SK-N-SH treated with all-trans-retinoic acid at 6 μM for 48 hours (cell line): ENCODE data around the gene SDC4.

Experiments
- ATAC-seq: fragments of 200-7000 bp; cut with Tn5 transposase; 3 replicates; pipeline ENCODE4 v1.9.1; 2020; ENCODE audit warnings: mild to moderate bottlenecking, moderate library complexity
- BACH2 ChIP-seq: fragments of 250-450 bp; sonication (Bioruptor Pico); IDR thresholded peaks from 2 replicates; pipeline ENCODE4 v1.9.0; 2021; ENCODE audit warnings: mild to moderate bottlenecking, borderline replicate concordance
- CSDC2 ChIP-seq: fragments of 250-450 bp; sonication (Bioruptor Pico); IDR thresholded peaks from 2 replicates; pipeline ENCODE4 v1.5.0; 2020; ENCODE audit warnings: mild to moderate bottlenecking, moderate library complexity
- ESRRG ChIP-seq: fragments of 250-450 bp; sonication (Bioruptor Pico); IDR thresholded peaks from 2 replicates; pipeline ENCODE4 v1.6.1; 2021; ENCODE audit warnings: mild to moderate bottlenecking
- ISL1 ChIP-seq: fragments of 250-450 bp; sonication (Bioruptor Pico); IDR thresholded peaks from 2 replicates; pipeline ENCODE4 v2.1.2; 2022; ENCODE audit warnings: mild to moderate bottlenecking, moderate library complexity
- OSR1 ChIP-seq: fragments of 250-450 bp; sonication (Bioruptor Pico); IDR thresholded peaks from 2 replicates; pipeline ENCODE4 v1.8.0; 2022; ENCODE audit warnings: moderate library complexity, mild to moderate bottlenecking, inconsistent platforms
- PPARA ChIP-seq: fragments of 250-450 bp; sonication (Bioruptor Pico); IDR thresholded peaks from 2 replicates; pipeline ENCODE4 v1.5.0; 2020; ENCODE audit warnings: mild to moderate bottlenecking, borderline replicate concordance
- RARB ChIP-seq: fragments of 250-450 bp; sonication (Bioruptor Pico); IDR thresholded peaks from 2 replicates; pipeline ENCODE4 v1.8.0; 2021; ENCODE audit warnings: mild to moderate bottlenecking, moderate library complexity
- SNAI2 ChIP-seq: fragments of 250-450 bp; sonication (Bioruptor Pico); IDR thresholded peaks from 2 replicates; pipeline ENCODE4 v1.5.0; 2020; ENCODE audit warnings: mild to moderate bottlenecking, moderate library complexity
- TCF4 ChIP-seq: fragments of 250-450 bp; sonication (Bioruptor Pico); IDR thresholded peaks from 2 replicates; pipeline ENCODE4 v1.8.0; 2021; ENCODE audit warnings: mild to moderate bottlenecking, moderate library complexity, borderline replicate concordance
- TOX ChIP-seq: fragments of 250-450 bp; sonication (Bioruptor Pico); IDR thresholded peaks from 2 replicates; pipeline ENCODE4 v1.8.0; 2021; ENCODE audit warnings: mild to moderate bottlenecking, moderate library complexity, borderline replicate concordance
- ZFP3 ChIP-seq: fragments of 250-450 bp; sonication (Bioruptor Pico); IDR thresholded peaks from 2 replicates; pipeline ENCODE4 v1.5.0; 2020; ENCODE audit warnings: mild to moderate bottlenecking, moderate library complexity
- ZFP30 ChIP-seq: fragments of 450-650 bp; formaldehyde crosslinking; IDR thresholded peaks from 2 replicates; pipeline ENCODE4 v1.5.0; 2022; ENCODE audit warnings: mild to moderate bottlenecking, moderate library complexity
- ZNF70 ChIP-seq: fragments of 450-650 bp; formaldehyde crosslinking; IDR thresholded peaks from 2 replicates; pipeline ENCODE4 v1.5.0; 2020; ENCODE audit warnings: mild to moderate bottlenecking, moderate library complexity
- ZNF8 ChIP-seq: fragments of 450-650 bp; formaldehyde crosslinking; IDR thresholded peaks from 2 replicates; pipeline ENCODE4 v1.5.0; 2020; ENCODE audit warnings: mild to moderate bottlenecking, moderate library complexity
- TF ChIP-seq, protein P1 (sequence below): fragments of 250-450 bp; sonication (Bioruptor Pico); IDR thresholded peaks from 2 replicates; pipeline ENCODE4 v1.8.0; 2021; ENCODE audit warnings: low read depth, mild to moderate bottlenecking, moderate library complexity, borderline replicate concordance
- TF ChIP-seq, protein P2 (sequence below): fragments of 250-450 bp; sonication (Bioruptor Pico); IDR thresholded peaks from 2 replicates; pipeline ENCODE4 v1.5.0; 2020; ENCODE audit warnings: mild to moderate bottlenecking, moderate library complexity
- TF ChIP-seq, protein P3 (sequence below): fragments of 250-450 bp; sonication (Bioruptor Pico); IDR thresholded peaks from 2 replicates; pipeline ENCODE4 v1.5.1; 2021; ENCODE audit warnings: mild to moderate bottlenecking, moderate library complexity

SDC4 gene

DNA sequence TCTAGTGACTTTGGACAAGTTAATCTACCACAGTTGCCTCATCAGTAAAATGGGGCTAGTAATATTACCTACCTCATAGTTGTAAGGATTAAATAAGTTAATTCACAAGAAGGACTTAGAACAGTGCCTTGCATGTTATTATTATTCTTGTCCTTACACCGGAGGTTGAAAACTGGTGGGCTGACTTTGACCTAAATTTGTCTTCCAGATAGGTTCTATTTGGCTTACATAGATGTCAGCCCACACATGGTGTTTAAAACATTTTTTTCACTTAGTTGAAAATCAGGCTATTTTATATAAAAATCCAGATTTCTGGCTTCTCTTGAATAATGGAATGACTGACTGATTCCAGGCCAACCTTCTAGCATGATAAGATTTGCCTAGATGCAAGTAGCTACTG, 18.0 kb upstream of the SDC4 start:
- no peak for TF ChIP-seq SNAI2 (CRISPR knock-in tag)
- TF ChIP-seq ZFP3 = no peak
- no peak for TF ChIP-seq ZFP30 (CRISPR knock-in tag)
- TF ChIP-seq ESRRG = no peak
- TF ChIP-seq, protein P1, sequence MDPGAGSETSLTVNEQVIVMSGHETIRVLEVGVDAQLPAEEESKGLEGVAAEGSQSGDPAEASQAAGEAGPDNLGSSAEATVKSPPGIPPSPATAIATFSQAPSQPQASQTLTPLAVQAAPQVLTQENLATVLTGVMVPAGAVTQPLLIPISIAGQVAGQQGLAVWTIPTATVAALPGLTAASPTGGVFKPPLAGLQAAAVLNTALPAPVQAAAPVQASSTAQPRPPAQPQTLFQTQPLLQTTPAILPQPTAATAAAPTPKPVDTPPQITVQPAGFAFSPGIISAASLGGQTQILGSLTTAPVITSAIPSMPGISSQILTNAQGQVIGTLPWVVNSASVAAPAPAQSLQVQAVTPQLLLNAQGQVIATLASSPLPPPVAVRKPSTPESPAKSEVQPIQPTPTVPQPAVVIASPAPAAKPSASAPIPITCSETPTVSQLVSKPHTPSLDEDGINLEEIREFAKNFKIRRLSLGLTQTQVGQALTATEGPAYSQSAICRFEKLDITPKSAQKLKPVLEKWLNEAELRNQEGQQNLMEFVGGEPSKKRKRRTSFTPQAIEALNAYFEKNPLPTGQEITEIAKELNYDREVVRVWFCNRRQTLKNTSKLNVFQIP = no peak
- no peak for TF ChIP-seq RARB (CRISPR knock-in tag)
- no peak for TF ChIP-seq OSR1
- TF ChIP-seq ZNF70 (CRISPR knock-in tag) = no peak
- no peak for TF ChIP-seq CSDC2 (CRISPR knock-in tag)
- TF ChIP-seq ISL1 (CRISPR knock-in tag) = no peak
- TF ChIP-seq, protein P2, sequence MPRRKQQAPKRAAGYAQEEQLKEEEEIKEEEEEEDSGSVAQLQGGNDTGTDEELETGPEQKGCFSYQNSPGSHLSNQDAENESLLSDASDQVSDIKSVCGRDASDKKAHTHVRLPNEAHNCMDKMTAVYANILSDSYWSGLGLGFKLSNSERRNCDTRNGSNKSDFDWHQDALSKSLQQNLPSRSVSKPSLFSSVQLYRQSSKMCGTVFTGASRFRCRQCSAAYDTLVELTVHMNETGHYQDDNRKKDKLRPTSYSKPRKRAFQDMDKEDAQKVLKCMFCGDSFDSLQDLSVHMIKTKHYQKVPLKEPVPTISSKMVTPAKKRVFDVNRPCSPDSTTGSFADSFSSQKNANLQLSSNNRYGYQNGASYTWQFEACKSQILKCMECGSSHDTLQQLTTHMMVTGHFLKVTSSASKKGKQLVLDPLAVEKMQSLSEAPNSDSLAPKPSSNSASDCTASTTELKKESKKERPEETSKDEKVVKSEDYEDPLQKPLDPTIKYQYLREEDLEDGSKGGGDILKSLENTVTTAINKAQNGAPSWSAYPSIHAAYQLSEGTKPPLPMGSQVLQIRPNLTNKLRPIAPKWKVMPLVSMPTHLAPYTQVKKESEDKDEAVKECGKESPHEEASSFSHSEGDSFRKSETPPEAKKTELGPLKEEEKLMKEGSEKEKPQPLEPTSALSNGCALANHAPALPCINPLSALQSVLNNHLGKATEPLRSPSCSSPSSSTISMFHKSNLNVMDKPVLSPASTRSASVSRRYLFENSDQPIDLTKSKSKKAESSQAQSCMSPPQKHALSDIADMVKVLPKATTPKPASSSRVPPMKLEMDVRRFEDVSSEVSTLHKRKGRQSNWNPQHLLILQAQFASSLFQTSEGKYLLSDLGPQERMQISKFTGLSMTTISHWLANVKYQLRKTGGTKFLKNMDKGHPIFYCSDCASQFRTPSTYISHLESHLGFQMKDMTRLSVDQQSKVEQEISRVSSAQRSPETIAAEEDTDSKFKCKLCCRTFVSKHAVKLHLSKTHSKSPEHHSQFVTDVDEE (CRISPR knock-in tag) = no peak
- TF ChIP-seq TCF4 (CRISPR knock-in tag) = no peak
- no peak for TF ChIP-seq TOX
- ATAC-seq = no peak

DNA sequence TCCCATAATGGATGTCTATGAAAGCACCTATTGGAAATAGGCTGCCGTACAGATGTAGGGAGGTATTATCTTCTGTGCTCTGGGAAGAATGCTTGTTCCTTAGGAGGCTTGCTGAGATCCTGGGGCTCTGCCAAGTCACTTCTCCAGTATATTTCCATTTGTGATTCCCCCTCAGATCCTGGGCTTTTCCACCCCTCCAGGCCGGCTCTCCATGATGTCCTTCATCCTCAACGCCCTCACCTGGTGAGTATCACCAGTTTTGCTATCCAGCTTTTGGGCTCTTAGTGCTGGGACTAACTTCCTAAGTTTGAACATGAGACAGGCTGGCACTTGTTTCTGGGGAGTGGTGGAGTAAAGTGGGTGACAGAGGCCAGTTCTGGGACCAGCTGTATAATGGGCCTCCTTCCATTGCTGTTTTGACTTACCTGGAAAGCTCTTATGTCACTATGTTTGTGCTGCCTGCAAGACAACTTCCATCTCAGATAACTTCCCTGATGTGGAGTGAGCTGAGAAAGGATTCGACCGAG, 17.3 kb upstream of the SDC4 start:
- no peak for ATAC-seq
- TF ChIP-seq SNAI2 (CRISPR knock-in tag) (no peak), PPARA (CRISPR knock-in tag) (no peak), ZFP30 (CRISPR knock-in tag) (no peak), ZNF8 (CRISPR knock-in tag) (no peak), CSDC2 (CRISPR knock-in tag) (no peak), BACH2 (CRISPR knock-in tag) (no peak)
- TF ChIP-seq, protein P3, sequence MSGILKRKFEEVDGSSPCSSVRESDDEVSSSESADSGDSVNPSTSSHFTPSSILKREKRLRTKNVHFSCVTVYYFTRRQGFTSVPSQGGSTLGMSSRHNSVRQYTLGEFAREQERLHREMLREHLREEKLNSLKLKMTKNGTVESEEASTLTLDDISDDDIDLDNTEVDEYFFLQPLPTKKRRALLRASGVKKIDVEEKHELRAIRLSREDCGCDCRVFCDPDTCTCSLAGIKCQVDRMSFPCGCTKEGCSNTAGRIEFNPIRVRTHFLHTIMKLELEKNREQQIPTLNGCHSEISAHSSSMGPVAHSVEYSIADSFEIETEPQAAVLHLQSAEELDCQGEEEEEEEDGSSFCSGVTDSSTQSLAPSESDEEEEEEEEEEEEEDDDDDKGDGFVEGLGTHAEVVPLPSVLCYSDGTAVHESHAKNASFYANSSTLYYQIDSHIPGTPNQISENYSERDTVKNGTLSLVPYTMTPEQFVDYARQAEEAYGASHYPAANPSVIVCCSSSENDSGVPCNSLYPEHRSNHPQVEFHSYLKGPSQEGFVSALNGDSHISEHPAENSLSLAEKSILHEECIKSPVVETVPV = no peak
- TF ChIP-seq, protein P1 = no peak
- TF ChIP-seq, all 23 proteins: peak for 0

DNA sequence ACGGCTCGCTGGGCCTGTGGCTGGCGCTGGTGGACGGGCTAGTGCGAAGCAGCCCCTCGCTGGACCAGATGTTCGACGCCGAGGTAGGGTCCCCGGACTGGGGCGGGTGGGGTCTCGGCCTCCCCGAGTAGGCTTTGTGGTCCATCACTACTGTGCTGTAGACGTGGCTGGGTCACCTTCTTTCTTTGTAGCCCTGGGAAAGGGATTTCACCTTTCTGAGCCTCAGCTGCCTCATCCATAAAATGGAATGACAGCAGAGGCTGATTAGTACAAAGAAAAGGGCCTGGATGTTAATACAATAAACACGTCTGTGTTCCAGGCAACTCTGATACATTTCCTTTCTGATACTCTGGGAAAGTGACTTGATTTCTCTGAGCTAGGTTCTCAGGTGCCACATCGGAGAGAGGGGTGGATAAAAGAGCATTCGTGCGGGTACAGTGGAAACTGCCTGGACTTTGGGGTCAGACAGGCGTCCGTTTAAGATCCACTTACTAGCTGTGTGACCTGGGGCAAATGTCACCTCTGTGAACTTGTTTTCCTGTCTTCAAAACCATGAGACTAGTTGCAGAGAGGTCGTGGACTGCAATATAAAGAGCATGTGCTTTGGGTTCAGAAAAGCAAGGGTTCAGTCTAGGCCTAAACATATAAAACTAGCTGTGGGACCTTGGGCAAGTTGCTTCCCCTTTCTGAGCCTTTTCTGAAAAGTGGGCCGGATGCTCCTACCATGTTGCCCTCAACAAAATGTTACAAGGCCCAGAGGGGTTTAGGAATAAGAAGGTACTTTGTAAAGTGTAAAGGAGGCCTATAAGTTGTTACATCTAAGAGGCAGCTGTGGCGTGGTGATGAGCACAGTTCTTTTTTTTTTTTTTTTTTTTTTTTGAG, 15.6 kb upstream of the SDC4 start:
- no peak for ATAC-seq
- no peak for TF ChIP-seq OSR1
- TF ChIP-seq, protein P2 (CRISPR knock-in tag) = no peak
- TF ChIP-seq, all 23 proteins: peak for 0
